Inferior parietal cortex (tissue), 1 donor: ENCODE data around the gene RNASE8.
"Not testable (repeated sequence)": the region's sequence is repeated elsewhere in the genome, so short reads cannot be mapped to it uniquely, and the experiment has no call there.

Experiments used
- DNase-seq: peaks from one replicate; pipeline ENCODE4 v3.0.0-alpha.2; 2016; ENCODE audit errors: extremely low spot score

Gene RNASE8

DNA sequence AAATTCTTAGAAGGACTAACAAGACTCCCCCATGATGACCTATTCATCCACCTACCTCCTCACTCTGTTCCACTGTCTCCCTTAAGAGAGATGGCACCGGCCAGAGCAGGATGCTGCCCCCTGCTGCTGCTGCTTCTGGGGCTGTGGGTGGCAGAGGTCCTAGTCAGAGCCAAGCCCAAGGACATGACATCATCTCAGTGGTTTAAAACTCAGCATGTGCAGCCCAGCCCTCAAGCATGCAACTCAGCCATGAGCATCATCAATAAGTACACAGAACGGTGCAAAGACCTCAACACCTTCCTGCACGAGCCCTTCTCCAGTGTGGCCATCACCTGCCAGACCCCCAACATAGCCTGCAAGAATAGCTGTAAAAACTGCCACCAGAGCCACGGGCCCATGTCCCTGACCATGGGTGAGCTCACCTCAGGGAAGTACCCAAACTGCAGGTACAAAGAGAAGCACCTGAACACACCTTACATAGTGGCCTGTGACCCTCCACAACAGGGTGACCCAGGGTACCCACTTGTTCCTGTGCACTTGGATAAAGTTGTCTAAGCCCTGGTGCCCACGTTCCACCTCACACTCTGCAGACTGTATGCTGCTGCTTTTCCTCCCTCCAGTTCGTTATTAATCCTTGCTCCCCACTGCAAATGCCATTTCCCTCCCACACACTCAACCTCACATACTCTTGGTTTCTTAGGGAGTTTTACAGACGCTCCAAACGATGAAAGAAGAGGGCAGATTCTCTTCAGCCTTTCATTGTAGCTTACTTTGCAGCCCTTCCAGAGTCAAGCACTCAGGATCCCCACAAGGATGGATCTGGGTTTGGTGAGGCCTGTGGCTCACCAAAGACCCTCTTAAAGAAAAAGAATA is at the start of gene RNASE8:
RNASE8 (plus strand) TSS at position 20 of the 873 bp plus-strand sequence; CDS start at position 91, 71 bp downstream.
- DNase-seq, result no peak

- not testable (repeated sequence) for DNase-seq
Observed at GRCh38 chr14:21009721-21010120, 47.9 kb upstream of the RNASE8 start.

- no peak for DNase-seq
Observed at GRCh38 chr14:21011136-21011535, 46.5 kb upstream of the RNASE8 start.

DNA sequence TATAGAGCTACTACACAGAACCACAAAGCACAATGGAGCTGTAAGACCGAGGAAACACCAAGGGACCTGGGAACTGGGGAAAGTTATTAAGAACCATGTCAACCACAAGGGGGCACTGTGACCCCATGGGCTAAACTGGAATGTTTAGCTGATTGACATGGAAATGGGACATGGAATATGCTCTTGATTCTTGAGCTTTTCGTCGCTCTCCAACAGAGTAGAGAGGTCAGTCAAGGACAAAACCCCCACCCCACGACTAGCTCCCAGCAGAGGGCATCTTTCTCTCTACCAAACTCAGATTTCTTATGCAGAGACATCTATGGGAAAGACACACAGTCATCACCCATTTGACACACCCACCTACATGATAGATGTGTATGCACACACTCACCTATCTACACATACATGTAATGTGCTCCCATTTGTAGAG is 42.8 kb upstream of the RNASE8 start:
- peak; percentile 99 for DNase-seq

DNA sequence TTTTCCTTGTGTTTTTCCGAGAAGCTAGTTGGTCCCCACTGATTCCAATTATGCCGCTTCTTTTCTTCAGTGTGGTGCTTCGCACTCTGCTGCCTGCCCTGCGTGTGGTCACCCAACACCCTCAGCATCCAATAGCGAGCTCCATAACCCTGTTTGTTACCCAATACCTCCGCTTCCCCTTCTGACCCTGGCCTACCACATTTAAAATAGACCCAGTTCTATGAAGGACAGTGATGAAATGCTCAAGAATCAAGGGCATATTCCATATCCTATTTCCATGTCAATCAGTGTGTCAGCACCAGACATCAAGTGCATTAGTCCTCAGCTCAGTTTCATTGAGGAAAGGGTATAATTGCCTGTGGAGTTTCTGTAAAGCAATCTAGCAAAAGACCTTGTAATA is 42.3 kb upstream of the RNASE8 start:
- no peak for DNase-seq

DNA sequence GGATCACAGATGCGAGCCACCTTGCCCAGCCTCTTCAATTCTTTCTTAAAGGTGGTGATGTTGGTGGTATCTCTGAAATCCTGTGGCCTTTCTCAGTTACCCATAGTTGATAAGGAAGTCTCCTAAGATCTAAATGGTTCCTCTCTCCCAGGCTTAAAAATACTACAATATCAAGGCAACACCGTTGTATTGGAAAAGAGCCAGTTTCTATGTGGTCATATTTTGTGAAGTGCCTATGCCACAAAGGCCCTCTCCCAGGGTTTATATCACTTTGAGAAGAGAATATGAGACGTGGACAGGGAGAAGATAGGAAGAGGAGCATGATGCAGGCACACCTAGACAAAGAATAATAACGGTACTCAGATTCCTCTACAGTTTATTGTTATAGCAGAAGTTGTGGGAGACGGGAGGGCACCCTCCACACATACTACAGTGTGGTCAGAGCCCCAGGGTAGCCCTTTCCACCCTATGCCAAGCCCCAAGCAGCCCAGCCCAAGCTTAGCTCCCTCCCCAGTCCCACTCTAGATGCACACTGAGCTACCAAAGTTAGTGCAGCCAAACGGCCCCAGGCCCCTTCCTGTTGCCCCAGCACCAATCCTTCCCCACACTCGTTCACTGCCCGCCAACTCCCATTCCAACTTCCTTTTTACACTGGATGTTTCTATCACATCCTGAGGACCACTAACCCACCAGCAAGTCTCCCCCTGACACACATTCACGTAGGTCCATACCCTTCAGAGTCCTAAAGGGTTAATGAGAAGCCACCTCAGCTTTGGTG is 41.0 kb upstream of the RNASE8 start:
- DNase-seq, result no peak

GRCh38 chr14:21017528-21018245 is 39.9 kb upstream of the RNASE8 start:
- no peak for DNase-seq

- DNase-seq, result no peak
Observed at GRCh38 chr14:21018286-21018685, 39.3 kb upstream of the RNASE8 start.

GRCh38 chr14:21018781-21019180 is 38.8 kb upstream of the RNASE8 start:
- DNase-seq, result no peak

DNA sequence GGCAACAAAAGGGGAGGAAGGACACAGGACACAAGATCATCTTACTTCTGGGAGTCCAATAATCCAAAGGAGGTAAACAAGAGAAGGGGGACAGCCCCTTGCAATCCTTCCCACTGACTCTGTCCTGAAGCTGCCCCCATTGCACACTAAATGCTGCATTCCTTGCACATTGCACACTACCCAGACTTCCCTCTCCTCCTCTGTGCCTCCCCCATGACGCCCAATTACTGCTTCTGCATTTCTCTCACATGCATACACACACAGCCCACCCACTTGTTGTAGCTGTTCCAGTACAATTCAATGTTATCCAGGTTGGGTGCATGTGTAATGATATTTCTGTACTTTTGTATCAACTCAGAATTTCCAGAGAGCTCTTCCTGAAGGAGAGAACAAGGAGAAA is 38.3 kb upstream of the RNASE8 start:
- no peak for DNase-seq

- no peak for DNase-seq
Observed at GRCh38 chr14:21020977-21021545, 36.6 kb upstream of the RNASE8 start.

DNA sequence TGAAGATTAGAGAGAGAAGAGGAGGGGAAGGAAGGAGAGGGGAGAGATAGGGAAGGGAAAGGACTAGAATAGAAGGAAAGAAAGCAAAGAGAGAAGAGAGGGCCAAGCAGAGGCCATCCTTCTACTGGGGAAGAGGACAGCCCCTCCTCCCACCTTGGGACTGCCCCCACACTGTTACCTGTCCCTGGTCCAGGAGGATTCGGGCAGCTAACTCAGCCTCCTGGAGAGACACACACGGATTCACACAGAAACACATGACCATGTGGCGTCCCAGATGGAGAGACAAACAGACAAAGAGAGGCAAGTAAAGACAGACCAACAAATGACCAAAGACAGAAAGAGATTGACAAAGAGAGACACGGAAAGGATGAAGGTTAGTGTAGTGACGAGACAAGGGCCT is 34.9 kb upstream of the RNASE8 start:
- no peak for DNase-seq

DNA sequence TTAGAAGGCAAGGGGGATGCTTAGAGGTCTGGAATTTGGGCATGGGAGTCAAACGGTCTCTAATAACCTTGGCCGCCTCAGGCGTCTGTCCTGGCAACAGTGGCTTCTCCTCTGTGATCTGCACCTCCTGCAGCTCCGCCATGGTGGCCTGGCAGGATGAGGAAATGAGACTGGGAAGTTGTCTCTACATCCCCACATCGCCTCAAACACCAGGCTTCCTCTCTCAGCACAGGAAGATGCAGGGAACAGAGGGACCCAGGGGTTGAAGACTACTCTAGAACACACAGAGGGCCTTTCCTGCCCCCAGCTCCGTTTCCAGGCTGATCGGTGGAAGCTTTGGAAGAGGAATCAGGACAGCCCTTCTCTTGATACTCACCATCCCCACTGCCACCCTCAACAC is 34.4 kb upstream of the RNASE8 start:
- DNase-seq, result no peak

GRCh38 chr14:21023817-21024584 is 33.6 kb upstream of the RNASE8 start:
- no peak for DNase-seq

- DNase-seq, result no peak
Observed at GRCh38 chr14:21024585-21025370, 32.8 kb upstream of the RNASE8 start, which contains the start of gene NDRG2. NDRG2 (minus strand) TSS chr14:21025061; CDS start chr14:21023315, 1,746 bp downstream.

GRCh38 chr14:21025371-21026273 is 32.0 kb upstream of the RNASE8 start:
- peak; percentile 58 for DNase-seq

GRCh38 chr14:21026274-21026987 is 31.2 kb upstream of the RNASE8 start:
- DNase-seq, result peak; percentile 84

GRCh38 chr14:21026988-21027315 is 30.7 kb upstream of the RNASE8 start:
- DNase-seq, result no peak

GRCh38 chr14:21029917-21030316 is 27.7 kb upstream of the RNASE8 start, which contains the start of gene TPPP2:
TPPP2 (plus strand) TSS chr14:21030217; CDS start chr14:21030582, 365 bp downstream.
- DNase-seq, result no peak
